ENCODE results near the gene FOXP1. TPM values are rescaled to one million over a fixed set of nuclear protein-coding genes. Genes with fewer than 3 reads are reported as not detected.

The FOXP1 gene
- polyA plus RNA-seq, 1 donor from 2014 or later, result 5.6 TPM

DNA sequence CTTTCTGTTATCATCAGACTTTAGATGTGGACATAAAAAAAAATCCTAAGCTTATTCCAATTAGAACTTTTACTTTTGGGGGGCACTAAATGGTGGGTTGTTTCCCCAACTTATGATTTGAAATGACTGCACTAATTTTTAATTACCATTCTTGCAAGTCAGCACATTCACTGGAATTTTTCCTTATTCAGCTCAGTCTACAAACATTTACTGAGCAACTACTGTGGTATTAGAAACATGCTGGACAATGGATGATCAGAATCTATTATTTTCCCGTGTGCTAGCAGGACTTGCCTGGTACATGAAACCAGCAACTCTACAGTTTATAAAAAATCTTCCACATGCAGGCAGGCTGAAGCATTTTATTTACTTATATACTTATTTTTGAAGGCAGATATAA, 273.6 kb downstream of the FOXP1 start:
- Histone ChIP-seq H3K4me3 (ENCODE audit: low read length) (no peak overlapping the region), H4K20me1 (ENCODE audit: insufficient read depth) (no peaks in the 10 kb centered on the region), H3K9me3 (ENCODE audit: low read length) (no peaks in the 10 kb centered on the region), H3K4me2 (ENCODE audit: low read length) (no peak overlapping the region), H3K9me2 (ENCODE audit: insufficient read depth, low read length) (no peaks in the 10 kb centered on the region), H3F3A (ENCODE audit: insufficient read depth, low read length, poor library complexity, severe bottlenecking) (no peaks in the 10 kb centered on the region), H3K36me3 (ENCODE audit: insufficient read depth, low read length) (no peaks in the 10 kb centered on the region), H3K27ac (ENCODE audit: low read length) (no peak overlapping the region), H3K27me3 (ENCODE audit: insufficient read depth, low read depth, low read length) (no peaks in the 10 kb centered on the region), H3K9ac (ENCODE audit: low read length) (no peak overlapping the region), H2AFZ (ENCODE audit: low read depth, low read length) (no peak overlapping the region), H3K79me2 (replicated peaks; ENCODE audit: insufficient read depth, low read length) (no peaks in the 10 kb centered on the region)
- TF ChIP-seq EP300 (conservative IDR thresholded peaks at IDR 0.05; ENCODE audit: poor library complexity, severe bottlenecking) (no peak), TAF1 (IDR thresholded peaks at IDR 0.05; ENCODE audit: low read depth) (no peak), MXI1 (conservative IDR thresholded peaks at IDR 0.05; ENCODE audit: poor library complexity, severe bottlenecking) (no peak), POLR2AphosphoS5 (IDR thresholded peaks at IDR 0.05) (no peak), SMC3 (conservative IDR thresholded peaks at IDR 0.05; ENCODE audit: poor library complexity) (no peak), EZH2 (IDR thresholded peaks at IDR 0.05; ENCODE audit: borderline replicate concordance, insufficient read depth, low read length, poor library complexity, severe bottlenecking) (no peak)
- TF ChIP-seq, protein P1, sequence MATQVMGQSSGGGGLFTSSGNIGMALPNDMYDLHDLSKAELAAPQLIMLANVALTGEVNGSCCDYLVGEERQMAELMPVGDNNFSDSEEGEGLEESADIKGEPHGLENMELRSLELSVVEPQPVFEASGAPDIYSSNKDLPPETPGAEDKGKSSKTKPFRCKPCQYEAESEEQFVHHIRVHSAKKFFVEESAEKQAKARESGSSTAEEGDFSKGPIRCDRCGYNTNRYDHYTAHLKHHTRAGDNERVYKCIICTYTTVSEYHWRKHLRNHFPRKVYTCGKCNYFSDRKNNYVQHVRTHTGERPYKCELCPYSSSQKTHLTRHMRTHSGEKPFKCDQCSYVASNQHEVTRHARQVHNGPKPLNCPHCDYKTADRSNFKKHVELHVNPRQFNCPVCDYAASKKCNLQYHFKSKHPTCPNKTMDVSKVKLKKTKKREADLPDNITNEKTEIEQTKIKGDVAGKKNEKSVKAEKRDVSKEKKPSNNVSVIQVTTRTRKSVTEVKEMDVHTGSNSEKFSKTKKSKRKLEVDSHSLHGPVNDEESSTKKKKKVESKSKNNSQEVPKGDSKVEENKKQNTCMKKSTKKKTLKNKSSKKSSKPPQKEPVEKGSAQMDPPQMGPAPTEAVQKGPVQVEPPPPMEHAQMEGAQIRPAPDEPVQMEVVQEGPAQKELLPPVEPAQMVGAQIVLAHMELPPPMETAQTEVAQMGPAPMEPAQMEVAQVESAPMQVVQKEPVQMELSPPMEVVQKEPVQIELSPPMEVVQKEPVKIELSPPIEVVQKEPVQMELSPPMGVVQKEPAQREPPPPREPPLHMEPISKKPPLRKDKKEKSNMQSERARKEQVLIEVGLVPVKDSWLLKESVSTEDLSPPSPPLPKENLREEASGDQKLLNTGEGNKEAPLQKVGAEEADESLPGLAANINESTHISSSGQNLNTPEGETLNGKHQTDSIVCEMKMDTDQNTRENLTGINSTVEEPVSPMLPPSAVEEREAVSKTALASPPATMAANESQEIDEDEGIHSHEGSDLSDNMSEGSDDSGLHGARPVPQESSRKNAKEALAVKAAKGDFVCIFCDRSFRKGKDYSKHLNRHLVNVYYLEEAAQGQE (IDR thresholded peaks at IDR 0.05; ENCODE audit: borderline replicate concordance), result no peak
- TF ChIP-seq, protein P2, sequence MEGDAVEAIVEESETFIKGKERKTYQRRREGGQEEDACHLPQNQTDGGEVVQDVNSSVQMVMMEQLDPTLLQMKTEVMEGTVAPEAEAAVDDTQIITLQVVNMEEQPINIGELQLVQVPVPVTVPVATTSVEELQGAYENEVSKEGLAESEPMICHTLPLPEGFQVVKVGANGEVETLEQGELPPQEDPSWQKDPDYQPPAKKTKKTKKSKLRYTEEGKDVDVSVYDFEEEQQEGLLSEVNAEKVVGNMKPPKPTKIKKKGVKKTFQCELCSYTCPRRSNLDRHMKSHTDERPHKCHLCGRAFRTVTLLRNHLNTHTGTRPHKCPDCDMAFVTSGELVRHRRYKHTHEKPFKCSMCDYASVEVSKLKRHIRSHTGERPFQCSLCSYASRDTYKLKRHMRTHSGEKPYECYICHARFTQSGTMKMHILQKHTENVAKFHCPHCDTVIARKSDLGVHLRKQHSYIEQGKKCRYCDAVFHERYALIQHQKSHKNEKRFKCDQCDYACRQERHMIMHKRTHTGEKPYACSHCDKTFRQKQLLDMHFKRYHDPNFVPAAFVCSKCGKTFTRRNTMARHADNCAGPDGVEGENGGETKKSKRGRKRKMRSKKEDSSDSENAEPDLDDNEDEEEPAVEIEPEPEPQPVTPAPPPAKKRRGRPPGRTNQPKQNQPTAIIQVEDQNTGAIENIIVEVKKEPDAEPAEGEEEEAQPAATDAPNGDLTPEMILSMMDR (IDR thresholded peaks at IDR 0.05; ENCODE audit: poor library complexity, severe bottlenecking), result no peak

DNA sequence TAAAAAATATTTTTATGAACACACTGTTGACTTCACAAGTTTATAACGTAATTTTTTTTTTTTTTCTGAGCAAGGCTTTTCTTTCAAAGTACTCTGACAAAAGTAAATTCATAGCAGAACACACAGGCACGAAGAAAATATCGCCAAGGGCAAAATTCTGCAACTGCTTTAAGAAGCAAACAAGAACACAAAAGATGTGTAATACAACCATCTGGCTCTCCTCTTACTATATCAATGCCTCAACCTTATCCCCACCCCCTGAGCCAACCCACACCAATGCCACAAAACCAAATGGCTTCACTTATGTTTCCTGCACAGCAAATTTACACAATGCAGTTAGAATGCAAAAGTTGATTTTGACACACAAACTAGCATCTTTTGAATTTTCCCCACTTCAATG, 274.2 kb downstream of the FOXP1 start:
- no peaks in the 10 kb centered on the region for H3K9me2 ChIP-seq (ENCODE audit: insufficient read depth, low read length)
- no peak overlapping the region for H3K9ac ChIP-seq (ENCODE audit: low read length)
- H3K27ac ChIP-seq (ENCODE audit: low read length), result no peak overlapping the region
- H3K27me3 ChIP-seq (ENCODE audit: insufficient read depth, low read depth, low read length), result no peaks in the 10 kb centered on the region
- H3F3A ChIP-seq (ENCODE audit: insufficient read depth, low read length, poor library complexity, severe bottlenecking), result no peaks in the 10 kb centered on the region
- no peaks in the 10 kb centered on the region for H3K79me2 ChIP-seq (replicated peaks; ENCODE audit: insufficient read depth, low read length)
- no peaks in the 10 kb centered on the region for H3K9me3 ChIP-seq (ENCODE audit: low read length)
- no peaks in the 10 kb centered on the region for H3K36me3 ChIP-seq (ENCODE audit: insufficient read depth, low read length)
- H3K4me3 ChIP-seq (ENCODE audit: low read length), result no peak overlapping the region
- no peak overlapping the region for H2AFZ ChIP-seq (ENCODE audit: low read depth, low read length)
- no peaks in the 10 kb centered on the region for H4K20me1 ChIP-seq (ENCODE audit: insufficient read depth)
- TF ChIP-seq SMC3 (conservative IDR thresholded peaks at IDR 0.05; ENCODE audit: poor library complexity) (no peak), RAD21 (conservative IDR thresholded peaks at IDR 0.05) (no peak), EP300 (conservative IDR thresholded peaks at IDR 0.05; ENCODE audit: poor library complexity, severe bottlenecking) (no peak), TAF1 (IDR thresholded peaks at IDR 0.05; ENCODE audit: low read depth) (no peak), MXI1 (conservative IDR thresholded peaks at IDR 0.05; ENCODE audit: poor library complexity, severe bottlenecking) (no peak), POLR2AphosphoS5 (IDR thresholded peaks at IDR 0.05) (no peak), EZH2 (IDR thresholded peaks at IDR 0.05; ENCODE audit: borderline replicate concordance, insufficient read depth, low read length, poor library complexity, severe bottlenecking) (no peak)
- TF ChIP-seq, protein P1 (IDR thresholded peaks at IDR 0.05; ENCODE audit: borderline replicate concordance), result no peak
- TF ChIP-seq, protein P2 (IDR thresholded peaks at IDR 0.05; ENCODE audit: poor library complexity, severe bottlenecking), result no peak
- no peak overlapping the region for H3K4me2 ChIP-seq (ENCODE audit: low read length)
